GM12801 (cell line): ENCODE measurements around the gene GOLGA8A.

Experiments
- CTCF ChIP-seq: IDR thresholded peaks from one replicate; pipeline ENCODE4 v1.5.1; 2011; ENCODE audit warnings: control low read depth; ENCODE audit not compliant: insufficient read length; ENCODE audit errors: extremely low read depth

Gene GOLGA8A

GRCh38 chr15:34435658-34436057, 1.9 kb downstream of the GOLGA8A start:
- TF ChIP-seq CTCF: no peak

- TF ChIP-seq CTCF: no peak
Observed at GRCh38 chr15:34434627-34435305, 2.8 kb downstream of the GOLGA8A start.
